ENCODE results near the gene ADGRL3.

The ADGRL3 gene

DNA sequence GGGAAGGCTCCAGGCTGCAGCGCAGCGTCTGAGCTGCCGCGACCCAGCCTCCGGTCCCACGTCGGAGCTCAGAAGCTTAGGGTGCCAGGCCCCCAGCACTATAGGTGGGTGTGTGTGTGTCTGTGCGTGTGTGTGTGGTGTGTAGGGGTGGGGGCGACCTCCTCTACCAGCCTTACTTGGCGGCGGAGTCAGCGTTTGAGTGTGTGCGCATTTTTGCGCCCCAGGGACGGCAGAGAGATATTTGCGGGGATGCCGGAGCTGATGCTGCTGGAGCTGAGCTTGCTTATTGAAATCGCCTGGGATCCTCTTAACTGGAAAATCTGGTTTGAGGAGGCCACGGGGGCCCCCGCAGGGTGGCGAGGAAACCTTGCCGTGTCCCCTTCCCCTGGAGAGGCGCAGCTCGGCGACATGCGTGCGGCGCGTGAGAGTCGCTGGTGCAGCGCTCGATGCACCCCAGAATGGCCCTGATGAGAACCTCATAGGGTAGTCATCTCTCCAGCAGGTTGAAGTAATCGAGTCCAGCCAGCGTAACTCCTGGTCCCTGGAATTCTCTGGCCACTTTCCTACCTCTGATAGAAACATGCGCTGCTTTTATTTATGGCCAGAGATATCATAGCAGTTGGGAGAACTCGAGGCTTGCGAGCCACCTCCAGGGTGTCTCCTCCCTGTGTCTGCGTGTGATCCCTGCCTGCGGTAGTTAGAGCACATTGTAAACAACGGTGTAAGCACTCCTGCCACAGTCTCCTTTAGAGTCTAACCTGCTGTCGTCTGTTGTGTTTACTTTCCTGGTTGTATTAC is 2.7 kb downstream of the ADGRL3 start:
- TF ChIP-seq ISL1 (CRISPR knock-in tag; IDR thresholded peaks at IDR 0.05) = no peak
- TF ChIP-seq ZFP30 (CRISPR knock-in tag; IDR thresholded peaks at IDR 0.05) = no peak
- TF ChIP-seq ZC3H10 (CRISPR knock-in tag; IDR thresholded peaks at IDR 0.05) = no peak
- TF ChIP-seq TCF4 (CRISPR knock-in tag; IDR thresholded peaks at IDR 0.05; ENCODE audit: borderline replicate concordance) = no peak
- TF ChIP-seq PPARA (CRISPR knock-in tag; IDR thresholded peaks at IDR 0.05; ENCODE audit: borderline replicate concordance) = no peak
- no peak for TF ChIP-seq ZNF8 (CRISPR knock-in tag; IDR thresholded peaks at IDR 0.05)
- TF ChIP-seq ARNTL (CRISPR knock-in tag; IDR thresholded peaks at IDR 0.05; ENCODE audit: borderline replicate concordance, low read depth) = no peak
- no peak for TF ChIP-seq OSR1 (CRISPR knock-in tag; IDR thresholded peaks at IDR 0.05)
- no peak for TF ChIP-seq SNAI2 (CRISPR knock-in tag; IDR thresholded peaks at IDR 0.05)
- no peak for TF ChIP-seq ESRRG (CRISPR knock-in tag; IDR thresholded peaks at IDR 0.05)
- no peak for TF ChIP-seq BACH2 (CRISPR knock-in tag; IDR thresholded peaks at IDR 0.05; ENCODE audit: borderline replicate concordance)
- TF ChIP-seq TOX (CRISPR knock-in tag; IDR thresholded peaks at IDR 0.05; ENCODE audit: borderline replicate concordance) = no peak
- TF ChIP-seq, protein P1, sequence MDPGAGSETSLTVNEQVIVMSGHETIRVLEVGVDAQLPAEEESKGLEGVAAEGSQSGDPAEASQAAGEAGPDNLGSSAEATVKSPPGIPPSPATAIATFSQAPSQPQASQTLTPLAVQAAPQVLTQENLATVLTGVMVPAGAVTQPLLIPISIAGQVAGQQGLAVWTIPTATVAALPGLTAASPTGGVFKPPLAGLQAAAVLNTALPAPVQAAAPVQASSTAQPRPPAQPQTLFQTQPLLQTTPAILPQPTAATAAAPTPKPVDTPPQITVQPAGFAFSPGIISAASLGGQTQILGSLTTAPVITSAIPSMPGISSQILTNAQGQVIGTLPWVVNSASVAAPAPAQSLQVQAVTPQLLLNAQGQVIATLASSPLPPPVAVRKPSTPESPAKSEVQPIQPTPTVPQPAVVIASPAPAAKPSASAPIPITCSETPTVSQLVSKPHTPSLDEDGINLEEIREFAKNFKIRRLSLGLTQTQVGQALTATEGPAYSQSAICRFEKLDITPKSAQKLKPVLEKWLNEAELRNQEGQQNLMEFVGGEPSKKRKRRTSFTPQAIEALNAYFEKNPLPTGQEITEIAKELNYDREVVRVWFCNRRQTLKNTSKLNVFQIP (CRISPR knock-in tag; IDR thresholded peaks at IDR 0.05; ENCODE audit: borderline replicate concordance, low read depth) = no peak
- no peak for TF ChIP-seq CSDC2 (CRISPR knock-in tag; IDR thresholded peaks at IDR 0.05)
- TF ChIP-seq ZFP3 (CRISPR knock-in tag; IDR thresholded peaks at IDR 0.05) = no peak
- no peak for TF ChIP-seq RARB (CRISPR knock-in tag; IDR thresholded peaks at IDR 0.05)
- TF ChIP-seq, protein P2, sequence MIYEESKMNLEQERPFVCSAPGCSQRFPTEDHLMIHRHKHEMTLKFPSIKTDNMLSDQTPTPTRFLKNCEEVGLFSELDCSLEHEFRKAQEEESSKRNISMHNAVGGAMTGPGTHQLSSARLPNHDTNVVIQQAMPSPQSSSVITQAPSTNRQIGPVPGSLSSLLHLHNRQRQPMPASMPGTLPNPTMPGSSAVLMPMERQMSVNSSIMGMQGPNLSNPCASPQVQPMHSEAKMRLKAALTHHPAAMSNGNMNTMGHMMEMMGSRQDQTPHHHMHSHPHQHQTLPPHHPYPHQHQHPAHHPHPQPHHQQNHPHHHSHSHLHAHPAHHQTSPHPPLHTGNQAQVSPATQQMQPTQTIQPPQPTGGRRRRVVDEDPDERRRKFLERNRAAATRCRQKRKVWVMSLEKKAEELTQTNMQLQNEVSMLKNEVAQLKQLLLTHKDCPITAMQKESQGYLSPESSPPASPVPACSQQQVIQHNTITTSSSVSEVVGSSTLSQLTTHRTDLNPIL (CRISPR knock-in tag; IDR thresholded peaks at IDR 0.05; ENCODE audit: low read depth) = no peak
- no peak for TF ChIP-seq ZNF565 (CRISPR knock-in tag; conservative IDR thresholded peaks at IDR 0.05; ENCODE audit: low read depth)
- TF ChIP-seq, protein P3, sequence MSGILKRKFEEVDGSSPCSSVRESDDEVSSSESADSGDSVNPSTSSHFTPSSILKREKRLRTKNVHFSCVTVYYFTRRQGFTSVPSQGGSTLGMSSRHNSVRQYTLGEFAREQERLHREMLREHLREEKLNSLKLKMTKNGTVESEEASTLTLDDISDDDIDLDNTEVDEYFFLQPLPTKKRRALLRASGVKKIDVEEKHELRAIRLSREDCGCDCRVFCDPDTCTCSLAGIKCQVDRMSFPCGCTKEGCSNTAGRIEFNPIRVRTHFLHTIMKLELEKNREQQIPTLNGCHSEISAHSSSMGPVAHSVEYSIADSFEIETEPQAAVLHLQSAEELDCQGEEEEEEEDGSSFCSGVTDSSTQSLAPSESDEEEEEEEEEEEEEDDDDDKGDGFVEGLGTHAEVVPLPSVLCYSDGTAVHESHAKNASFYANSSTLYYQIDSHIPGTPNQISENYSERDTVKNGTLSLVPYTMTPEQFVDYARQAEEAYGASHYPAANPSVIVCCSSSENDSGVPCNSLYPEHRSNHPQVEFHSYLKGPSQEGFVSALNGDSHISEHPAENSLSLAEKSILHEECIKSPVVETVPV (CRISPR knock-in tag; IDR thresholded peaks at IDR 0.05) = no peak
- ATAC-seq = no peak; the same call in 2 of the 3 replicates

DNA sequence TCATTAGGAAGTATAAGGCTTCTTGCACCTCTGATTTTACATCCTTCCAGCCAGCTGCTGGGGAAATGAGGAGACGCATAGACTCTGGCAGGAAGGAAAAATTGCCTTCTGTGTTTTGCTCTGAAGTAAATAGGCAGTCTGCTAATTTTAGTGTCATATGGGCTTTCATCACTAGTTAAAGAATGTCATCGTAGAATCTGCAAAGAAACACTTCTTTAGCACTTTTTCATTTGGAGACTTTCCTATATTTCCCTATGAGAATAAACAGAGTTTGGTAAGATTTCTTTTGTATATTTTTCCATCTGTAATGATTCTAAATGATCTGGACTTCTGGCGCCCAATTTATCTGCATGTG is 3.3 kb downstream of the ADGRL3 start:
- TF ChIP-seq ZNF565 (CRISPR knock-in tag; conservative IDR thresholded peaks at IDR 0.05; ENCODE audit: low read depth) (no peak), ZFP3 (CRISPR knock-in tag; IDR thresholded peaks at IDR 0.05) (no peak), ISL1 (CRISPR knock-in tag; IDR thresholded peaks at IDR 0.05) (no peak), RARB (CRISPR knock-in tag; IDR thresholded peaks at IDR 0.05) (no peak), BACH2 (CRISPR knock-in tag; IDR thresholded peaks at IDR 0.05; ENCODE audit: borderline replicate concordance) (no peak), ARNTL (CRISPR knock-in tag; IDR thresholded peaks at IDR 0.05; ENCODE audit: borderline replicate concordance, low read depth) (no peak)
- TF ChIP-seq, protein P1 (CRISPR knock-in tag; IDR thresholded peaks at IDR 0.05; ENCODE audit: borderline replicate concordance, low read depth) = no peak
- no peak for ATAC-seq

DNA sequence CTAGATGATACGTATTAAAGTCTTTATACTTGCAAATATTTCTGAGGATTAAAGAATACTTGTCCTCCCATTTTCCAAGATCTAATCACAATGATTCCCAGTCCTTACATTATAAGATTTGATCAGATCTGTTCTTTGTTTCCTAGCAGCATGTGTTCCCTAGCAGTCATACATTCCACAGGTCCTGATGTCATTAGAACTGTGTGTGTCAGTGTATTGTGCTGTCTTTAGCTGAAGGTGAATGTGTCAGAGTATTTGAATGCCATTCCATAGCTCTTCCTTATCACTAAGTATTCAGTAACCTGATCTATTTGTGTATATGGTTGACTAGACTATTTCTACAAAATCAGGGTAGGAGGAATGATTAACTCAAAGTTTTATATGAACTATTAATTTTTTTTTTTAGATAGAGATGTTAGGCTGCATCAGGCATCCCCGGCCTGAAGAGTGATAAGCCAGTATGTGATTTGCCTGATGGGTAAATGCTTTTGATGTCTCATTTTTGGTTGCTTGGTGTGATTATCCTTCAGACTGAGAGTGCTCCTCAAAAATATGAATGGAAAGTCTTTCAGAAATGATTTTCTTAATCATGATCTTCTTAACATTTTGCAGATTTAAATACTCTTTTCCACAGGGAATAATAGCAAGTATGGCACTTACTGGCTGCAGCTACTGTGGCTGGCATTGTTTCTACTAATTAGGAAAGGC is 4.4 kb downstream of the ADGRL3 start:
- no peak for ATAC-seq
- 0 out of 2 replicates have a peak, but pooled peaks have one; percentile 31 for TF ChIP-seq ESRRG (CRISPR knock-in tag; IDR thresholded peaks at IDR 0.05)
- TF ChIP-seq CSDC2 (CRISPR knock-in tag; IDR thresholded peaks at IDR 0.05) = no peak
- TF ChIP-seq ZNF70 (CRISPR knock-in tag; IDR thresholded peaks at IDR 0.05) = no peak
- TF ChIP-seq, protein P4, sequence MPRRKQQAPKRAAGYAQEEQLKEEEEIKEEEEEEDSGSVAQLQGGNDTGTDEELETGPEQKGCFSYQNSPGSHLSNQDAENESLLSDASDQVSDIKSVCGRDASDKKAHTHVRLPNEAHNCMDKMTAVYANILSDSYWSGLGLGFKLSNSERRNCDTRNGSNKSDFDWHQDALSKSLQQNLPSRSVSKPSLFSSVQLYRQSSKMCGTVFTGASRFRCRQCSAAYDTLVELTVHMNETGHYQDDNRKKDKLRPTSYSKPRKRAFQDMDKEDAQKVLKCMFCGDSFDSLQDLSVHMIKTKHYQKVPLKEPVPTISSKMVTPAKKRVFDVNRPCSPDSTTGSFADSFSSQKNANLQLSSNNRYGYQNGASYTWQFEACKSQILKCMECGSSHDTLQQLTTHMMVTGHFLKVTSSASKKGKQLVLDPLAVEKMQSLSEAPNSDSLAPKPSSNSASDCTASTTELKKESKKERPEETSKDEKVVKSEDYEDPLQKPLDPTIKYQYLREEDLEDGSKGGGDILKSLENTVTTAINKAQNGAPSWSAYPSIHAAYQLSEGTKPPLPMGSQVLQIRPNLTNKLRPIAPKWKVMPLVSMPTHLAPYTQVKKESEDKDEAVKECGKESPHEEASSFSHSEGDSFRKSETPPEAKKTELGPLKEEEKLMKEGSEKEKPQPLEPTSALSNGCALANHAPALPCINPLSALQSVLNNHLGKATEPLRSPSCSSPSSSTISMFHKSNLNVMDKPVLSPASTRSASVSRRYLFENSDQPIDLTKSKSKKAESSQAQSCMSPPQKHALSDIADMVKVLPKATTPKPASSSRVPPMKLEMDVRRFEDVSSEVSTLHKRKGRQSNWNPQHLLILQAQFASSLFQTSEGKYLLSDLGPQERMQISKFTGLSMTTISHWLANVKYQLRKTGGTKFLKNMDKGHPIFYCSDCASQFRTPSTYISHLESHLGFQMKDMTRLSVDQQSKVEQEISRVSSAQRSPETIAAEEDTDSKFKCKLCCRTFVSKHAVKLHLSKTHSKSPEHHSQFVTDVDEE (CRISPR knock-in tag; IDR thresholded peaks at IDR 0.05) = no peak
- 0 out of 2 replicates have a peak, but pooled peaks have one; percentile 69 for TF ChIP-seq GLIS3 (CRISPR knock-in tag; IDR thresholded peaks at IDR 0.05)
- TF ChIP-seq ISL1 (CRISPR knock-in tag; IDR thresholded peaks at IDR 0.05) = peak; percentile 77
- TF ChIP-seq, protein P2 (CRISPR knock-in tag; IDR thresholded peaks at IDR 0.05; ENCODE audit: low read depth) = peak; percentile 73; the same call in 1 of the 2 replicates
